ENCODE results near the gene DPCD. TPM values are rescaled to one million over a fixed set of nuclear protein-coding genes. Genes with fewer than 3 reads are reported as not detected.
A peak's percentile ranks its signal among the peaks of the same experiment; 100 is the strongest.
"Not testable (repeated sequence)": the region's sequence is repeated elsewhere in the genome, so short reads cannot be mapped to it uniquely, and the experiment has no call there.

DPCD gene
- polyA plus RNA-seq, 12 donors: 10.8 to 20.4 (median 14.7) TPM; not detected in 2

DNA sequence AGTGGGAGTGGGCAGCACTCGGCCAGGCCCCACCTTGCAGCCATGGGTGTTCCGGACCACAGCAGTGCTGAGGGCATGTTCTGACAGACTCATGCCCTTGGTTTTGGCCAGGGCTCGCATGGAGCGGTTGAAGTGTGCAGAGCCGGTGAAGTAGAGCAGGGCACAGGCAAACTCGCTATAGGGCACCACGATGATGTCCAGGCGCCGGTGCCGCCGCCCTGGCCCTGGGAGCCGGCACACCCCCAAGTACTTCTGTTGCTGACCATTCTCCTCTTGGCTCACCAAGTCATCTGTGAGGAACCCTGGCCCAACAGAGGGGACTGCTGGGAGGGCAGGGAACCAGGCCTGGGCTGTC lies 8.6 kb upstream of the DPCD start:
- DNase-seq: no peak

DNA sequence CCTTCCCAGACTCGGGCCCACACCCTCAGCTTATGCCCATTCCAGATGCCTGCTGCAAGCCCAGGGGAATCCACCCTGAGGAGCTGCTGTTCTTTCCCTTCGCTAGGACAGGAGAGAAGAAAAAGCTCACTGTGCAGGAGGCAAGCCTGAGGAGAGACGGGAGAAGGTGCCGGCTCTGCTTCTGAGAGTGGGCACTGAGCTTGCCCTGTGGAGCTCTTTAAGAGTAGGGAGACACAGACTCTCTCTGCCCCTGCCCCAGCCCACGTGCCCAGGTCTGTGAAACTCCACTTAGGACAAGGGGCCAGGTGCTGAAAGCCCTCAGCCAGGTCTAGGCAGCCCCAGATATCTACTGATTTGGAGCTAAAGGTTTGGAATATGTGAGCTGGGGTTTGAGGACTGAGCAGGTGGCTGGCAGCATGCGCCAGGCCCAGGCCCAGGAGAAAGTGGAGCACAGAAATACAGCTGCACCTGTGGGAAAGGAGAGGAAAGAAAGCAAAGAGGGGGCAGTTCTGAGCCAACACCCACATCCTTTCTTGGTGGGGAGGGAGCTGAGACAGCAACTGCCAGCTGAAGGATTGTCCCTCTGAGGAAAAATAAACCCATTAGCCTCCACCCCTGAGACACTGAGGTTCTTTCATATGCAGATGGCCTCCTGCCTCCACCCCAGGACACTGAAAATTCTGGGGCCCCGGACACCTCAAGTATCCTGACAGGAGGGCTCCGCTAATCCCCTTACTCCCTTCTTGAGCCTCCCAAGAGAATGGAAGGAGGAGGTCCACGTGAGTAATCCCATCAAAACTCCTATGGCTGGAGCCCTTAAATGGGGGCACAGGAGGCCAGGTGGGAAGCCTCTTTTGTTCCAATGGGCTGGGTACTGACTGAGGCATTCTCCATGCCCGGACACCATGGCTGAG lies 7.4 kb upstream of the DPCD start:
- DNase-seq: no peak

DNA sequence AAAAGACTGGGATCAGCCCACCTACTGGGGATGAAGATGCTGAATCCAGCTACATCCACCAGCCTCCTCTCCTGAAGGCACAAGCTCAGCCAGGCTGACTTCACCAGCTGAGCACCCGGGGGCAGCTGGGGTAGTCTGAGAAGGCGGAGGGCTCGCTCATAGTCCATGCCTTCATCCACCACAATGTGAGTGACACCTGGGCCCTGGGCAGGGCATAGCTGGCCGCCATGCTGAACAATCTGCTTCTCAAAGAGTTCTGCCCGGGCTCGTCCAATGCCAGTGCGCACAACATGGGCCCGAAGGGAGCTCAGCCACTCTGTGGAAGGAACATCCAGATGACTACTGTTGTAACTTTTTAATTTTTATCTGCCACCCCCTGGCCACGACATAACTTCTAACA lies 2.3 kb upstream of the DPCD start:
- DNase-seq: no peak

DNA sequence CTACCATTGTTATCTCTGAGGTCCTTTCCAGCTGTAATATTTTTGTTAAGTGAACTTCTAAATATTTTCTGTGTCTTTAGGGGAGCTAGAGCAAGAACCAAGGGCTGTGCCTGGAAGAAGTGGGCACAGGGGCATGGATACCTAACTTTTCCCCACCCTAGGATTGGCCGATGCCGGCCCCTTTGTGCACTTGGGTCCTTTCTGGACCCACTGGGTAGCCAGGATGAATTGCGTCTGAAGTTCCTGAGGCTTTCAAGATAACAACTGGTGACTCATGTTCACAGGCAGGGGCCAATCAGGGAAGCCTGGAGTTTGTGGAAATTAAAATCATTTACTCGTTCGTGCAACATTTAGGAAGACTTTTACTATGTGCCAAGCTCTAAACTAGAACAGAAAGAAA lies 758 bp downstream of the DPCD start:
- no peak for DNase-seq

- DNase-seq: not testable (repeated sequence)
These were observed 5.2 kb downstream of the DPCD start for GRCh38 chr10:101593331-101593730.

- peak; percentile 7 for DNase-seq
These were observed 7.7 kb downstream of the DPCD start for GRCh38 chr10:101595591-101596433.

DNA sequence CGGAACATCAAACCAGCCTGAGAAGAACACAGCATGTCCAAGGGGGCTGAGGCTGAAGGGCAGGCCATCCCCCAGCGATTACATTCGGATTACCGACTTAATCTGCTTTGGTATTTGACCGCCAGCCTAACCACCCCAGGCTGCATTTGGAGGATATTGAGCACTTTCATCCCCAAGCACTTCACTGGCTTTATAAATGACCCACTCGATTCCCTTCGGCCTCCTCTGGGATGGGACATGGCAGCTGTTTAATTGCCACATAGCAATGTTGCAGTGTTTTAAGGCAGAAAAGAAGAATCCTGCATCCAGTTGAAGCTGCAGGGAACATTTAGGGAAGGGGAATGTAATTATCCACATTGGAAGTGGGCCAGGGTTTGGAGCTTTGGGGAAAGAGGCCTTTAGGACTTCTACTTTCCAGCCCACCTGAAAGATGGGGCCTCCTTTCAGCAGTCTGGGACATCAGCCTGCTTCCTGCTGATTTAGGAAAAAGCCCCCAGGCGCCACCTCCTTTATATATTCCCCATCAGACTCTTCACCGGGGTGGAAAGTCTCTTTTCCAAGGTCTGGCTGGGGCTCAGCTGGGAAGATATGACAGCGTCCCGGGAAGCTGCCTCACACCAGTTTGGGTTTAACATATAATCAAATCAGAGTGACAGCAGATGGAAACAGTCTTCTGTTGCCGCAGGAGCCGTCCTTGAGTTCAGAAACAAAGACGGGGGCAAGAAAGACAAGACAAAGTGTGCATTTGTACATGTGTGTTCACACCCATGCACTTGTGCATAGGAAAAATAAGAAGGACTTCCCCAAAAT lies 9.2 kb downstream of the DPCD start:
- DNase-seq: no peak

- DNase-seq: no peak
These were observed 13.4 kb downstream of the DPCD start for GRCh38 chr10:101601541-101601940.

DNA sequence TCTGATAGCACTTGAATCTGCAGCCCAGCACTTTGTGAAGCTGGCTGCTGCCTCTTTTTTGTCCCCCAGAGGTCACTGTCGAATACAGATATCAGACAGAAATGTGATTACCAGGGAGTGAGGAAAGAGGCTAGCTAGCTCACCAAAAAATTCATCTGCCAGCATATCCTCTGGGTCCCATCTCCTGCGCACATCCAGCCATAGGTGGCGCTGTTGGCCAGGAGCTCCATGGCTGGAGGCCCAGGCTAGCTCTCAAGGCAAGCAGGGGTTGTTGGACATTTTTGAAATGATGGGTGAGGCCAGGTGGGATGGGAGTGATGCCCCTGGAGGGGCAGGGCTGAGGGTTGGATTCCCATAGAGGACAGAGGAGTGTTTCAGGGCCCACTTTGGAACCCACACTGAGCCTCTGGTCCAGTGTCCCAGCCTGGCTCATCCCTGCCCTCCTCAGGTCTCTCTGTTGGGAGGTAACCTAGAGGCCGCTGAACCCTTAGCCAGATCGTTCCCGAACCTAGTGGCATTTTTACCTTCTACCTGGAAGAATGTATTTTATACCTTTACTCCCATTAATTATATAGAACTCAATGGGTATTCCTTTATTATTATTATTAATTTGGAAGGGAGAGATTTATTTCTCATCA lies 14.8 kb downstream of the DPCD start:
- peak; percentile 57 for DNase-seq

- no peak for DNase-seq
These were observed 19.0 kb downstream of the DPCD start for GRCh38 chr10:101607124-101607523.

DNA sequence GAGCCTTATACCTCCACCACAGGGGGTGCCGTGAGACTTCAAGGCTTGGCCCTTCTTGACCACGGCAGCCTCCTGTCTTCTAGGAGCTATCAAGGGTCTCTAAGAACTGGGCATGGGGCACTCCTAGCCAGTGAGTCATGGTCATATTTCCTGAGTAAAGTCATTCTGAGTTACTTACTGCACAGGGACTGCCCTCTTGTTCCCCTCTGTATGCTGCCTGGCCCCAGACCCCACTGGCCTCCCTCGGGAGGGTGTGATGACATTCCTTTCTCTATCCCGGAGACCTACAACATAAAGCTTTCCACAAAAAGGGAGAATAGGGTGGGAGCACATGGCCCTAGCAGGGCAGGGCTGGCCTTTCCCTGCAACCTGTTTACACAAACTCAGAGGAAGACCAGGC lies 21.4 kb downstream of the DPCD start:
- DNase-seq: no peak

DNA sequence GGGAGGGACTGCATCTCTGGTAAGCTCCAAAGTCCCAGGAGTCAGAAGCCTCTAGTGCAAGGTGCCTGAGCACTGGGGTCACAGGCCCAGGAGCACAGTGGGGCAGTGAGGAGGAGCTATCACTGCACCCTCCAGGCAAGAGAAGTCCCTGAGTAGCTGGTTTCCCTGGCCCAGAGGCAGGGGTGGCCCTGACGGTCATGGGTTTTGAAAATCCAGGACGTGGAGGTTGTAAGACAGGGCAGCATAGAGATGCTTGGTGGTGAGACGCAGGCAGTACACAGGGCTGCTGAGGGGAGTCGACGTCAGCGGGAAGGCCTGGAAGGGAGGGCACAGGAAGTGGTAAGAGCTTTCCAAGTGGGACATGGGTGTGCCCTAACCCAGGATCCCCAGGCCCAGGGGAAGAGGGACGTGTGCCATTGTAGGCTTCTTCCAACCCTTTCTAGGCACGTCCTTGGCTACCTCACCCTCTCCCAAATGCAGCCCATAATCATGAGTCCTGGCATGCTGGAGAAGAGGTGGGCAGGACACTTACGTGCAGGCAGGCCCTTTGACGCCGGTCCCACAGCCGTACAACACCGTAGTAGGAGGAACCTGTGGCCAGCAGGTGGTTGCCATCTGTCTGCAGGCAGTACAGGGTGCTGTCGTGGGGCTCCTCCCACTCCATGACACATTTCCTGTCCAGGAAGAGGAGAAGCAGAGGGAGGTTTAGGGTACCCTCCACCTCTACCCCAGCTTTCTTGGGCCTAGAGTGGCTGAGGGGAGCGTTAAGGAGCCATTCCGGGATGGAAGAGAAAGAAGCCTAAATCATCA lies 23.2 kb downstream of the DPCD start:
- no peak for DNase-seq

DNA sequence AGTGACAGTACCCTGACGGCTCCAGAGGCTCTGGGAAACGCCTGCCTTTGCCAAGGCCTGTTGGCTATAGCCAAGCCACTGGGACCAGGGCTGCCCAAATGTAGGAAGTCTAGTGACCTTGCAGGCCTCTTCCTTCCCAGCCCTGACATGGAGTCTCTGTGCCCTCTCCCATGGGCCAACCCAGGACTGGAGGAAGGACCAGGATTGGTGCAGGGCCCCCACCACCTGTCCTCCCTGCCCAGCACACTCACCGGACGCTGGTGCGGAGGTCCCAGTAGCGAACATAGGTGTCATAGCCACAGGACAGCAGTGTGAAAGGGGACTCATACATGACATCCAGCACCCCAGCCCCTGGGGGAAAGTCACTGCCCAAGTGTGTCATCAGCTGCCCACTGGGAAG lies 24.0 kb downstream of the DPCD start:
- DNase-seq: no peak

DNA sequence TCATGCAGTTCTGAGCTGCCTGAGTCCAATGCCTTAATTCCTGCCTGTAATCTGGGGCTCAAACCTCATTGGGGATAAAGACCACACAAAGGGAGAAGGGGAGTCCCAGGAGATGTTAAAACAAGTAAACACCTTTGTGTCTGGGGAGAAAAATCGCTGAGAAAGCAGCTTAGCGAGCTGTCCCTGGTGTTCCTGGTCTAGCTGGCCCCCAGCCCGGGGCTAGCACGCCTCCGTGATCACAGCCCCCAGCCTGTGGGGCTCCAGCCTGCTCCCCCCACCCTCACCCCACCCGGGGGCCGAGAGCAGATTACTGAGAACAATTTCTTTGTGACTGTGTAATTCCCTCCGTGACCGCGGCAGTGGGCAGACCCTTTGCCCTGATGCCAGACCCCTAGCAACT lies 24.8 kb downstream of the DPCD start:
- no peak for DNase-seq

DNA sequence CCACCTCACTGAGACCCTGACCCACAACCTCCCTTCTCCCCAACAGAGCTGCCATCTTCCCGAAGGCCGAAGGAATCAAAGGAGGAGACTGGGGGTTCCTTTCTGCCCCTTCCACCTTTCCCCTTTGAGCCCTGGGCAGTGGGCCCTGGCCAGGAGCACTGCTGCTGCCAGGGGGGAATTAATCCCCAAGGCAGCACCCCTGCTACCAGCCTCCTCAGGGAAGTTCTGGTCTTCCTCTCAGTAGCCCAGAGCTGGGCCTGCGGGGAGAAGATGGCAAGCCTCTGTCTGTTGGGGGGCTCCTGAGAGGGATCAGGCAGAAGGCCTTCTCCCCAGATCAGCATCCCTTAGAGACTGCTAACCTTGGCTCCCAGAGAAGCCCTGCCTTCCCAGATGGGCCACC lies 25.5 kb downstream of the DPCD start:
- DNase-seq: no peak

DNA sequence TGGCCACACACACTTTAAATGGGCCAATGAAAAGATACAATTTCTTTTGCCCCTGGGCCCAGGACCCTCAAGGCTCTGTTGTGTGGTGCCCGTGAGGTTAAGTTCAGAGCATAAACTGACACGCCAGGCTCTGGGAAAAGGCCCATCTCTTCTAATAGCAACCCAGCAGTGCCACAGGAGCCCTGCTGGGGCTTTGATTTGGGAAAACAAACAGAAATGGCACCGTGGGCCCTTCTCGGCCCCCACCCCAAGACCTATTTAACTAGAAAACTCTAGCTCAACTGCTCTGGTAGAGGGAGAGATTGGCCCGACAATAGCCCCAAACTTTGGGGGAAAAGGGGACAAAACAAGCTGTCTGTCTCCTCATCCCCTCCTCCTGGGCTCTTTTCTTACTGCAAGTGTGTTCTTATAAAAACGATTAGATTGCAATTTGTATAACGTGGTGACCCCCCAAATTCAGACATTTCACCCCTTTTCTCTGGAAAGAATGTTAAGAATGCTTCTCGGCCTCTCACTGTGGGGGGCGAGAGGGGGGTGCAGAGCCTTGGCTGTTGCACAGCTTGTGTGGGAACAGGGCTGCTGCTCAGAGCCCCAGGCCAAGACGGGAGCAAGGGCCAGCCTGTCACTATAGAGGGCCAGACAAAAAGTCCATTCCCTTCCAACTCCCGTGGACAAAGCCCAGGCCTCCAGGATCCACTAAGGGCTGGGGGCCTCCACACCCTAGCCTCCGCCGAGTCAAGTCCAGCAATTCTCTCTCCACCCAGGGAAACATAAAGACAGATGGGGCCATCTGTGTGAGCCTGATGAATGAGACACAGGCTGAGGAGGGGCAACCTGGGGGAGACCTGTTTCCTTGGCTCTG lies 26.8 kb downstream of the DPCD start:
- DNase-seq: no peak

- DNase-seq: no peak
These were observed 27.5 kb downstream of the DPCD start for GRCh38 chr10:101615525-101616116.

DNA sequence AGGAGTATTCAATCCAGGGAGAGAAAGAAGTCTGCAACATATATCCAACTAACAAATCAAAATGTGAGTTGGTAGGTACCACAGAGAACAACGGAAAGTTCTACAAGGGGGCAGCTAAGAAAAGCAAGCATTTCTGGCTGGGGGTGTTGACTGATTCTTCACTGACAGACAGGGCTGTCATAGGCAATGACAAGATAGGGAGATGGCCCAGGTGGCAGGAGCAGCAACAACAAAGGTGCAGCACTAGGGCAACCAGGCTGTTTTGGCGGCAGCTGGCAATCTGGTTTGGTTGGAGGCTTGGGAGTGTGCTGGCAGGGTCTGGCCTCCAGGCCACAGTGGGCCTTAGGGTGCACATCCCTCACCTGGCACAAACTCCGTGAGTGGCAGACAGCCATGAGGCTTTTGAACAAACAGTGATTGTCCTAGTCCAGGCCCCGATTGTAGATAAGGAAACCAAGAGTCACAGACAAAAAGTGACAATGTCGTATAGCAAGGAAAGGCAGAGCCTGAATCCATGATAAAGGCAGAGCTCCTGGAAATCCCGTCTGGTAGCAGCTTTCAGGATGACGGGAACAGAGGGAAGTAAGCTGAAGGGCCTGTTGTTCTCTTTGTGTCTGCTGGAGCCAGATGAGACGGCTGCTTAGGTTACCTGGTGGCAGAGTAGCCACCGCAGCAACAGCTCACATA lies 28.4 kb downstream of the DPCD start:
- no peak for DNase-seq

Measured in muscle of arm (tissue), 12 donors.